Activated CD8-positive, alpha-beta memory T cell treated with anti-CD3 and anti-CD28 coated beads for 4 hours (primary cell): ENCODE results near the gene PPAT.

Experiments
- DNase-seq, 2 donors: peaks; one replicate each; pipeline ENCODE4 v3.0.0-alpha.2; 2020; ENCODE audit warnings: low read depth in 2 of 2

PPAT gene

GRCh38 chr4:56434599-56435139, 746 bp downstream of the PPAT start:
- DNase-seq: no peak

DNA sequence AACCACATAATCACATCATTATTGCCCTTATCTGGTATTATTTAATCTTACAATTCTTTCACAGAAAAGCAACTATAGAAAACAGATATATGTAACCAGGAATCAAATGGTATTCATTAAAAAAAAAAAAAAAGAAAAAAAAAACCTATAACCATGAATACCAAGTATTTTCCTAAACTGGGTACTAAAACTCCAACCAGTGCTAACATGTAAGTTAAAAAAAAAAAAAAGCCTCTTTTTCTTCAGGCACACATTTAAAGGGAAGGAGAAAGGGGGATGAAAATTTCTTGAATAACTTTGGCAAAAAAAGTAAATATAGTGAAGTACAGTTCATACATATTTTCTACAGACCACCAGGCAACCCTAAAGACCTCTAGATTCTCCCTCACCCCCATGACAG, 2.1 kb downstream of the PPAT start:
- DNase-seq: no peak

GRCh38 chr4:56430203-56430602, 5.2 kb downstream of the PPAT start:
- DNase-seq: no peak

GRCh38 chr4:56427179-56427578, 8.2 kb downstream of the PPAT start:
- DNase-seq: no peak

DNA sequence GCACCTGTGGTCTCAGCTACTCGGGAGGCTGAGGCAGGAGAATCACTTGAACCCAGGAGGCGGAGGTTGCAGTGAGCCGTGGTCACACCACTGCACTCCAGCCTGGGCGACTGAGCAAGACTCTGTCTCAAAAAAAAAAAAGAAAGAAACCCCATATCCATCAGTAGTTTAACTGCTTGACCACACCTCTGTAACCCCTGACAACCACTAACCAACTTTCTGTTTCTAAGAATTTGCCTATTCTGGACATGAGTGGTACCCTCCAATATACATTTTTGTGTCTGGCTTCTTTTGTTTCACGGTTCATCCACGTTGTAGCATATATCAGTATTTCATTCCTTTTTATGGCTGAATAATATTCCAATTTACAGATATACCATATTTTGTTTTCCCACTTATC, 9.1 kb downstream of the PPAT start:
- no peak for DNase-seq

- no peak for DNase-seq
Measured at GRCh38 chr4:56425518-56425917, 9.9 kb downstream of the PPAT start.

DNA sequence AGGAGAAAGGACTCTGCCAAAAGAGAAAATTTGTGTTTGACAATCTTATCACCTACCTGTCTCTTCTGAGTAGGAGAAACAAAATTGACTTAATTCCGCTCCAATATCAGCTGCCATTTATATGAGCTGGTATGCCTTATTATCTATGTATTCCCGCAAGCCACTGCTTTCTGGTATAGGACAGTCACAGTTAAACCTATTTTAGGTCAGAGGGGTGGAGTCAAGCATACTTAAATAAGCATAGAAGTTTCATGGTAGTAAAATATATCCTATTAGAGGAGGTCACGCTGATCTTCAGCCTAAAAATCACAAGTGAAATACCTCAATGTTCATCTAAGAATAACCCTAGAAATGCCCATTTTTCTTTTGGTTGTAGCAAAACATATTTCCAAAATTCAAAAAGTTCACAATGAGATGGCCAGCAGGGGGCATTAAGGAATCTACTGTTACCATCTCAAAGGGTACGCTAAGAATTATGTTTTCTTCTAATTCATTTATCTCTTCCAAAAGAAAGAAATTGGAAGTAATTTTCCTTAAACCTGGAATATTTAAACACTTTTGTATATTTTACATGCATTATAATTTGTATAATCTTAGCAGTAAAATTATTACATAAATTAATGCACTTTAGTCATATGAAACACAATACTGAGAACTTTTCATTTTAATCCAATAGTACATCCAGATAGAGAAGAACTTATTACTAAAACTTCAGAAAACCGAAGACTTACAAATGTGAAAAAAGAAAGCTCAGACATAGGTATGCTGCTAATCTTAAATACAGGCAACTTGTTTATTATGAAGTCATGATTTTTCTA, 10.5 kb downstream of the PPAT start:
- DNase-seq: no peak

DNA sequence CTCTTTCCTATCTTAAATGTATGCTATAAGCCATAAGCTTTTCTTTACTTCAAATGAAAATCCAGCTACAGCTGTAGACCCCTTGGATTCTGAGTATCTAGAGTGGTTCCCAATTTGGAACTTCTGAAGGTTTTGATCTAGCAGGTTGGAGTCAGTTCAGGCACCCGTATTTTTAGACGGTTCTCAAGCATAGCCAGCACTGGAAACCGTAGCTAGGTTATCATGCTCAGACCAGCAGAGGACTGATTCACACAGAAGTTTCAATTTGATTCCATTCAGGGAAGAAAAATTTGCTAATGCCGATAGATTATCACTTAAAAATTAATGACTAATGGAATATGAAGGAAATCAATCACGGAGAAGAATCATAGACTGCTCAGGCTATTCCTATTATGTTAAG, 11.2 kb downstream of the PPAT start:
- DNase-seq: no peak

DNA sequence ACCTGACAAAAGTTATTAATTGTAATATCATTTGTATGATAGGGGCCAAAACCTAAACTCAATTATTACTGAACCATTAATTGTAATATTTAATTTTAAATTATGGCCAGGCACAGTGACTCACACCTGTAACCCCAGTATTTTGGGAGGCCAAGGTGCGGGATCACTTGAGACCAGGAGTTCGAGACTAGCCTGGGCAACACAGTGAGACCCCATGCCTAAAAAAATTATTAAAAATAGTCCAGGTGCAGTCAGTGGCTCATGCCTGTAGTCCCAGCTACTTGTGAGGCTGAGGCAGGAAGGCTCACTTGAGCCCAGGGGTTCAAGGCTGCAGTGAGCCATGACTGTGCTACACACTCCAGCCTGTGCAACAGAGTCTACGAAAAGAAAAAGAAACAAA, 18.0 kb downstream of the PPAT start:
- no peak for DNase-seq

- DNase-seq: no peak
Measured at GRCh38 chr4:56416349-56416748, 19.1 kb downstream of the PPAT start.

DNA sequence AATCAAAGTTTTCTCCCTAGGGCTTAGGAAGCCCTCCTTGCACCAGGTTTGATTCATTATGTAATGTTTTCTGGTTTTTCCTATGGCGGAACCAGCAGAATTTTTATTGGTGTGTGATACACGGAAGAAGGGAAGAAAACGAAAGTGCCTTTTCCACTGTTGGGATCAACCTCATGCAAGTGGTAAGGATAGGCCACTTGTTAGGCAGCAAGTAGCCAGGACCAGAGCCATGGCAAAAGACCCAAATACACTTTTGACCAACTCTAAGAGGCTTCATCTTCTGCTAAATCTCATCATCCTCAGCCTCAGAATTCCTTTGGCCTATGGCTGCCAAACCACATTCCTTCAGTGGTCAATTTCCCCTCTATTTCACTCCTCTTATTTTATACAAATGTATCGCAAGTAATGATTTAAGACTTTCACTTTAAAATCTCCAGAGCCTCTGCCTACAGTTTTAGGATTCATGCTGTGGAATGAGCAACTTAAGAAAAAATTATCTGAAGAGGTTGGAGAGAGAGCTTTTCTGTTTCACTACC, 21.2 kb downstream of the PPAT start:
- DNase-seq: no peak

DNA sequence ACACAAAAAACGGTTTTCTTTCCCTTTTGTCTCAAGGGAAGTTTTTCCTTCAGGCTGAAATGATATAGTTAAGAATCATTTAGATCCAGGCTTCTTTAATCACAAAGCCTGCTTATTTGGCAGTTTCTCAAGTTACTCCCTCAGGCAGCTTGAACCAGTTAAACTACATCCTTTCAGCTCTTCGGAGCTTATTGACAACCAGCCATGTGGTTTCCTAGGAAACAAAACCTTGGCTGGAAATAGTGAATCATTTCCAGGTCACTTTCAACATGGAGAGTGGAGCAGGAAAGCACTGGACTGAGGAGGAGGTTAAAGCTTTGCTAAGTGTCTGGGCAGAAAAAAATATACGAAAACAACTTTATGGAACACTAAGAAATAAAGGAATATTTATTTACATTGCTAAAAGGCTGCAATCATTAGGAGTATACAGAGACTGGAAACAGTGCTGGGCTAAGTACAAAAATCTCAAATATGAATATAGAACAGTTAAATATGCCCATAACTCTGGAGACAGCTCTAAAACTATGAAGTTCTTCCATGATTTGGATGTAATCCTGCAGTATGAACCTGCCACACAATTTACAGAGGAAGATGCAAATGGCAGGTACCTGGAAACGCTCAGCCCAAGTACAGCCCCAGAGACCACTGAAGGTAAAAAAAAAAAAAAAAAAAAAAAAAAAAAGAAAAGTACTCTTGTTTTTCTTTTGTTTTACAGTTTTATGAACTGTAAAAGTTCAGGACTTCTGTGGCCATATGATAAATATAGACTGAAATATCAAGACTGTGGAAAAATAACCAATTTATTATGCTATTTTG, 25.0 kb downstream of the PPAT start:
- DNase-seq: no peak

DNA sequence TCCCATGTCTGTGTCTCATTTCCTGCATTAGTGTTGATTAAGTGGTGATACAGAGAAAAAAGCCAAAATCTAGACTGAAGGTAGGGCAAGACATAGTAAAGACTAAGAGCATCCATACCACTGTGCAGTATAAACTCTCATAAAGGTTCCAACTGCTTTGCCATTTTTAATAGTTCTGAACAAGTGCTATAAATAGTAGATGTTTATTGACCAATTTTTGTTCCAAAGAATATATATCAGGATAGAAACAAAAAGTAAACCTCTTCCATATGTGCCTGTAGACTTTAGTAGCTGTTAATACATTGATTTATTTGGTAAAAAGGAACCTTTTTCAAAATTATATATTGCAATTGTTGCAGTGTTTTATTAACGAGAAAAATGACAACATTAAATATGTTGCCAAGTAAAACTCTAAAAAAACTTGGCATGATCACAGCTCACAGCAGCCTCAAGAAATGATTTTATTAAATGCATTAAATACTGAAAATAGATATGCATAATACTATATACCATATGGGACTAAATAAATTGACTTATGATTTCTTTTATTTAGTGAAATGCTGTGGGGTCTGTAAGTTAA, 25.8 kb downstream of the PPAT start:
- no peak for DNase-seq

GRCh38 chr4:56408978-56409377, 26.4 kb downstream of the PPAT start:
- DNase-seq: no peak

- DNase-seq: no peak
Measured at GRCh38 chr4:56406151-56406550, 29.3 kb downstream of the PPAT start.

- no peak for DNase-seq
Measured at GRCh38 chr4:56405016-56405415, 30.4 kb downstream of the PPAT start.

DNA sequence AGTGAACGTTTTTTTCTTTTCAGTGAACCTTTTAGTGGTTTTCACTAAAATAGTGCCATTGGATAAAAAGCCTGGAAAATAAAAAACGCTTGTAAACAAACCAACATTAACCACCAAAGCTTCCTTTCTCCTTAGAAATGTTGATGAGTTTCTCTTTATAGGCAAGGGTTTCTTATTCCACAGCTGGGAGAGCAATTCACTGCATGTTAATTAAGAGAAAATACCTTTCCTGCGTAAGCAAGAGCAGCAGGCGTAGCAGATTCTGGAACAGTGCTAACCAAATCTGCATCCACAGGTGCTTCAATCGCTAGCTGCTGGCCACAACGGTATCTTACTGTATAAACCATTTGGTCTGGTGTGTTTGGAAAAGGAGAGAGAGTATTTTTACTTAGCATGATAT, 34.9 kb downstream of the PPAT start:
- no peak for DNase-seq

GRCh38 chr4:56391270-56391669, 44.1 kb downstream of the PPAT start:
- DNase-seq: no peak

DNA sequence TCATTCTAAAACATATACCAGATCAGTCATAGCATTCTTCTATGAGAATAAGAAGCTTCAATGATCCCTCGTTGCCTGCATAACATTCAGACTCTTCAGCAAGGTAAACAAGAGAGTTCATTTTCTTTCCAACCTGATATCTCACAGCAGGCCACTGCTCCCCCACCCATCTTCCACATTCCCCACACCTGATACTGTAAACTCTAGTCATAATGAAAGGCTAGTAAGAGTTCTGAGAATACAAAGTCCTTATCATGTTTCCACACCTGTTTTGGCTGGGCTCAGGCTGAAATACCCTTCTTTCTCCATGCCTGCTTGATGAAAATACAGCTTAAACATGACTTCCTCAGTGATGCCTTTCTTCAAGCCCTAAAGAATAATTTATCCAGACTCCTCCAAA, 45.9 kb downstream of the PPAT start:
- DNase-seq: no peak

GRCh38 chr4:56388306-56388705, 47.1 kb downstream of the PPAT start:
- DNase-seq: no peak

GRCh38 chr4:56387023-56388001, 48.1 kb downstream of the PPAT start, which contains the start of gene AASDH:
AASDH (minus strand) TSS chr4:56387491; CDS start chr4:56384299, 3,192 bp downstream.
- DNase-seq: peak; percentile 89 to 95
